Peyer's patch (tissue), 4 donors: Measurements from ENCODE around the gene ARMH1. TPM values are rescaled to one million over a fixed set of nuclear protein-coding genes. Genes with fewer than 3 reads are reported as not detected.

Experiments used
- DNase-seq, 3 donors: peaks; one replicate each; pipeline ENCODE4 v3.0.0-alpha.2; 2017 to 2019
- H3K27ac ChIP-seq, 4 donors: fragments of 200-600 bp; sonication (generic); one replicate each; pipeline ENCODE4 v1.5.1; 2016 to 2019
- H3K27me3 ChIP-seq, 2 donors: fragments of 200-600 bp; sonication (generic); one replicate each; pipeline ENCODE4 v1.5.1; 2019
- H3K36me3 ChIP-seq, 3 donors: fragments of 200-600 bp; sonication (generic); one replicate each; pipeline ENCODE4 v1.5.1; 2016 to 2019
- H3K4me1 ChIP-seq, 4 donors: fragments of 200-600 bp; sonication (generic); one replicate each; pipeline ENCODE4 v1.5.1; 2016 to 2019
- H3K4me3 ChIP-seq, 4 donors: fragments of 200-600 bp; sonication (generic); 1 replicate in 3 of 4; 2 replicates in 1 of 4; pipeline ENCODE4 v1.5.1; 2016 to 2019; ENCODE audit warnings: mild to moderate bottlenecking in 1 of 4
- H3K9me3 ChIP-seq, 4 donors: fragments of 200-600 bp; sonication (generic); one replicate each; pipeline ENCODE4 v1.5.1; 2016 to 2019; ENCODE audit warnings: mild to moderate bottlenecking in 1 of 4
- POLR2A ChIP-seq, 2 donors: fragments of 450-650 bp; IDR thresholded peaks; one replicate each; pipeline ENCODE4 v1.5.1; 2017; ENCODE audit warnings: antibody characterized with exemption in 2 of 2, mild to moderate bottlenecking in 2 of 2, moderate library complexity in 2 of 2
- total RNA-seq, 4 donors: library from RNA; depleted of rRNA; stranded (reverse); fragments of >200 nt; gene quantifications; one replicate each; pipeline ENCODE4 v1.1.0, GENCODE V29; 2016
- TF ChIP-seq, protein P1 (sequence below), 6 experiments: fragments of 450-650 bp in 4 of 6; fragments of 200-600 bp in 2 of 6; sonication (generic) in 1 of 6; IDR thresholded peaks; one replicate each; pipeline ENCODE4 v1.5.1; 2017 to 2019; ENCODE audit warnings: antibody characterized with exemption in 6 of 6, mild to moderate bottlenecking in 3 of 6, moderate library complexity in 1 of 6

ARMH1 gene
- total RNA-seq, 4 donors from 2014 or later: 3.7 to 7.7 (median 4.8) TPM

DNA sequence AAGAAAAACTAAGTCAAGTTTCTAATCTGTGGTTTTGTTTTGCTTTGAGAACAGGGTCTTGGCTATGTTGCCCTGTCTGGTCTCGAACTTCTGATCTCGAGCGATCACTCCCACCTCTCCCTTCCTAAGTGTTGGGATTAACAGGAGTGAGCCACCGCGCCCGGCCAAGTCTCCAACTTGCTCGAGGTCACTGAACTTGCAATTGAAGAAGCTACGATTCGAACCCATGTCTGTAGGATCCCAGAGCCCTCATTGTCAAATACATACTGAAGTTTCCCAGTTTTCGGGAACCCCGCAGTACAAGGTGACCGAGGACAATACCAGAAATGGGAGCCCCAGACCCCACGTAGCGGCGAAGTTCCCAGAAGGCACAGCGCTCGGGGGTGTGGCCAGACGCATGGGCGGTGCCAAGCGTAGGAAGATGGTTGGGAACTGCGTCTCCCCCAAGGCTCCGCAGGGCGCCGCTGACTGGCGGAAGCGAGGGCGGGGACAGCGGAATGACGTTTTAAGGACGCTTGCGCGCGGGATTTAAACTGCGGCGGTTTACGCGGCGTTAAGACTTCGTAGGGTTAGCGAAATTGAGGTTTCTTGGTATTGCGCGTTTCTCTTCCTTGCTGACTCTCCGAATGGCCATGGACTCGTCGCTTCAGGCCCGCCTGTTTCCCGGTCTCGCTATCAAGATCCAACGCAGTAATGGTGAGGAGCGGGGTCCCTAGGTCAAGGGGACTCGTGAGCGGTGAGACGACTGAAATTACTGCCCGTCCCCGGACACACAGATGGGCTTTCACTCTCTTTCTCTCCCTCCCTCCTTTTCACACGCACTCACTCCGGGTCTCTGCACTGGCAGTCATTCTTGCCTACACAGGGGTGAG lies 65.0 kb downstream of the ARMH1 start, which contains the start of gene KIF2C:
KIF2C (plus strand) TSS at position 531 of the 872 bp plus-strand sequence; CDS start at position 627, 96 bp downstream.
- Histone ChIP-seq H3K27ac (peak within 1 kb of the TSS; percentile 80 to 84 (median 83)), H3K4me3 (peak within 1 kb of the TSS; percentile 53 to 60 (median 56))
- TF ChIP-seq, protein P1, sequence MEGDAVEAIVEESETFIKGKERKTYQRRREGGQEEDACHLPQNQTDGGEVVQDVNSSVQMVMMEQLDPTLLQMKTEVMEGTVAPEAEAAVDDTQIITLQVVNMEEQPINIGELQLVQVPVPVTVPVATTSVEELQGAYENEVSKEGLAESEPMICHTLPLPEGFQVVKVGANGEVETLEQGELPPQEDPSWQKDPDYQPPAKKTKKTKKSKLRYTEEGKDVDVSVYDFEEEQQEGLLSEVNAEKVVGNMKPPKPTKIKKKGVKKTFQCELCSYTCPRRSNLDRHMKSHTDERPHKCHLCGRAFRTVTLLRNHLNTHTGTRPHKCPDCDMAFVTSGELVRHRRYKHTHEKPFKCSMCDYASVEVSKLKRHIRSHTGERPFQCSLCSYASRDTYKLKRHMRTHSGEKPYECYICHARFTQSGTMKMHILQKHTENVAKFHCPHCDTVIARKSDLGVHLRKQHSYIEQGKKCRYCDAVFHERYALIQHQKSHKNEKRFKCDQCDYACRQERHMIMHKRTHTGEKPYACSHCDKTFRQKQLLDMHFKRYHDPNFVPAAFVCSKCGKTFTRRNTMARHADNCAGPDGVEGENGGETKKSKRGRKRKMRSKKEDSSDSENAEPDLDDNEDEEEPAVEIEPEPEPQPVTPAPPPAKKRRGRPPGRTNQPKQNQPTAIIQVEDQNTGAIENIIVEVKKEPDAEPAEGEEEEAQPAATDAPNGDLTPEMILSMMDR (IDR thresholded peaks at IDR 0.05): peak in 1 of 6 experiments; percentile 21
- TF ChIP-seq POLR2A (IDR thresholded peaks at IDR 0.05): peak; percentile 48 to 73

DNA sequence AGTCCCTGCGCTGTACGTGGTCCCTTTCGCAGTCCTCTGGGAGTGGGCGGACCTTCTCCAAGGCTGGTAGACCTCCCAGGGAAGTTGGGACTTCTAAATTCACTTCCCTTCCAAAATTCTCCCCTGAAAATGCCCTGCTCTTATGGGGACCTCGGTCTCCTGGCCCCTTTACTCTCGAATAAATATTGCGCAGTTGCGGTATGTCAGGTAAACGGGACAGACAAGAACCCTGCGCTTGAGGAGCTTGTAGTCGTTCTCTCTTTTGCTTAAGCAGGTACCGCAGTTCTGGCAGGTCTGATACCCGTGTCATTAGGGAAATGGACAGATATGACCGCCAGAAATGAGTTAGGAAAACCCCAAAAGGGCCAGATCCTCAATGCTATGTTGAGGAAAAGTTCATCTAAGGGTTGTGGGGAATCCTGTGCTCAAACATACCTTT lies 65.7 kb downstream of the ARMH1 start:
- no peaks in the 10 kb centered on the region for H3K9me3 ChIP-seq
- no peak for DNase-seq
- H3K27me3 ChIP-seq: no peaks in the 10 kb centered on the region
- H3K27ac ChIP-seq: peak overlapping the region in 3 of 4 donors; percentile 32 to 84 (median 80)
- H3K4me3 ChIP-seq: peak overlapping the region; percentile 53 to 60 (median 56)
- TF ChIP-seq POLR2A (IDR thresholded peaks at IDR 0.05): no peak
- TF ChIP-seq, protein P1 (IDR thresholded peaks at IDR 0.05): no peak
- H3K4me1 ChIP-seq: peaks cover 0 to 9% (median 6%) of the 10 kb centered on the region in 4 donors
- no peaks in the 10 kb centered on the region for H3K36me3 ChIP-seq

More for the DNA sequence above, 65.0 kb downstream of the ARMH1 start, which contains the start of gene KIF2C:
- Histone ChIP-seq H3K27me3 (no peaks in the 10 kb centered on the region), H3K36me3 (no peaks in the 10 kb centered on the region), H3K9me3 (no peaks in the 10 kb centered on the region), H3K4me1 (peaks cover 0 to 9% (median 6%) of the 10 kb centered on the region in 4 donors)
- DNase-seq: peak; percentile 95 to 98 (median 96)

DNA sequence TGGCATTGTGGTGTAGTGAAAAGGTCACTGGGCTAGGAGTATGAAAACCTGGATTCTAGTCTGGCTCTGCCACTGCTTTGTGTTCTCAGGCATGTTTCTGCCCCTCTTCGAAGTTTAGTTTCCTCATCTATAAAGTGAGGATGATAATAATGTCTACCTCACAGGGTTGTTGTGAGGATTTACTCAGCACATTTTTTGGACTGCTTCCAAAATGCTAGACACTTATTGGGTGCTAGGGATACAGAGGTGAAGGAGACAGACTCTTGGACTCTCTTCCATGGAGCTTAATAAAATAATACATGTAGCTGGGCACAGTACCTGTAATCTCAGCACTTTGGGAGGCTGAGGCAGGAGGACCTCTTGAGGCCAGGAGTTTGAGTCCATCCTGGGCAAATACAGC lies 68.7 kb downstream of the ARMH1 start:
- H3K27ac ChIP-seq: no peak overlapping the region
- H3K36me3 ChIP-seq: no peaks in the 10 kb centered on the region
- H3K4me1 ChIP-seq: peaks cover 0 to 9% (median 6%) of the 10 kb centered on the region in 4 donors
- no peaks in the 10 kb centered on the region for H3K27me3 ChIP-seq
- H3K4me3 ChIP-seq: no peak overlapping the region
- no peak for TF ChIP-seq POLR2A (IDR thresholded peaks at IDR 0.05)
- TF ChIP-seq, protein P1 (IDR thresholded peaks at IDR 0.05): no peak
- no peaks in the 10 kb centered on the region for H3K9me3 ChIP-seq
- DNase-seq: no peak

DNA sequence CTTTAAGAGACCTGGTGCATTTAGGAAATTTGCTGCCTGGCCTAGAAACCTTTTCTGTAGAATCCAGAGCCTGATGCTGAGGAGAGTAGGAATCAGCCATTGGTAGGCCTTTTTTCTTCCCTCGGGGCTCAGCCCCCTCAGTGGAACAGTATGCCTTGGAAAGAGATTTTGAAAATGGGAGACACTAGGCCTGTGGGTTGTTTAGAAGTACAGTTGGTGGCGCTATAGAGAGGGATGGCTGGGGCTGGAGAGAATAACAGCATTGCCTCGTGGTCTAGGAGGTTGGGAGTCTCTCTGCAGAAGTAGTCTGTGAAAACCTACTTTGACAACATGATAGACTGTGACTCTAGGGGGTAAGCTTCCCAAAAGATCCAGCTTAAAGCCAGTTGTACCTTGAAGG lies 73.4 kb downstream of the ARMH1 start:
- TF ChIP-seq POLR2A (IDR thresholded peaks at IDR 0.05): no peak
- TF ChIP-seq, protein P1 (IDR thresholded peaks at IDR 0.05): no peak
- H3K4me3 ChIP-seq: no peak overlapping the region
- H3K36me3 ChIP-seq: no peaks in the 10 kb centered on the region
- no peaks in the 10 kb centered on the region for H3K27me3 ChIP-seq
- H3K4me1 ChIP-seq: no peaks in the 10 kb centered on the region
- no peak for DNase-seq
- no peaks in the 10 kb centered on the region for H3K9me3 ChIP-seq
- no peak overlapping the region for H3K27ac ChIP-seq

DNA sequence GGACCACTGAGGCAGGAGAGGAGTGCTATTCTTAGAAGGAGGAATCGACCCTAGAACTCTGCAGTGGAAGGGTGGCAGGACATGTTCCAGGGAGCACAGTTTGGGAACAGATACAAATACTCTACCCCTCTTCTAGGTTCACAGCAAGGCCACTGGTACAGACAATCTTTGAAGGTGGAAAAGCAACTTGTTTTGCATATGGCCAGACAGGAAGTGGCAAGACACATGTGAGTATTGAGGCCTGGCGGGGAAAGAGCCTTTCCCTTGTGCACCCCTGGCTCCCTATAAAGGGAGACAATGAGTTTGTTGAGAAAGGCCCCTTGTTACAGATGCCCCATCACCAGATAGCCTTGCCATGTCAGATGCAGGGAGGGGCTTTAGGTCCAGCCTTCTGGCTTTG lies 82.9 kb downstream of the ARMH1 start:
- H3K27ac ChIP-seq: peak overlapping the region in 2 of 4 donors; percentile 9 to 63
- H3K4me1 ChIP-seq: peaks cover 0 to 9% (median 1%) of the 10 kb centered on the region in 4 donors
- no peak overlapping the region for H3K4me3 ChIP-seq
- TF ChIP-seq, protein P1 (IDR thresholded peaks at IDR 0.05): no peak
- no peak for TF ChIP-seq POLR2A (IDR thresholded peaks at IDR 0.05)
- H3K9me3 ChIP-seq: no peaks in the 10 kb centered on the region
- DNase-seq: peak in 1 of 3 donors; percentile 38
- H3K36me3 ChIP-seq: no peaks in the 10 kb centered on the region
- H3K27me3 ChIP-seq: no peaks in the 10 kb centered on the region
